Measurements from ENCODE around the gene HSD17B11. TPM values are rescaled to one million over a fixed set of nuclear protein-coding genes. Genes with fewer than 3 reads are reported as not detected.
"Not testable (repeated sequence)": the region's sequence is repeated elsewhere in the genome, so short reads cannot be mapped to it uniquely, and the experiment has no call there.

Gene HSD17B11
- total RNA-seq, 1 donor from 2014 or later: 27.2 TPM

- no peaks in the 10 kb centered on the region for H3K9me3 Mint-ChIP-seq (ENCODE audit: unreplicated experiment)
- H3K4me1 Mint-ChIP-seq (ENCODE audit: unreplicated experiment): peaks cover 18% of the 10 kb centered on the region
- no peak overlapping the region for H3K4me3 Mint-ChIP-seq (ENCODE audit: unreplicated experiment)
- no peak overlapping the region for H3K27ac Mint-ChIP-seq (ENCODE audit: unreplicated experiment)
- no peaks in the 10 kb centered on the region for H3K27me3 Mint-ChIP-seq (ENCODE audit: unreplicated experiment)
- no peak for TF ChIP-seq CTCF (IDR thresholded peaks at IDR 0.05; ENCODE audit: unreplicated experiment)
- no peak for DNase-seq (ENCODE audit: low spot score)
- H3K36me3 Mint-ChIP-seq (ENCODE audit: low read depth, unreplicated experiment): no peaks in the 10 kb centered on the region
These were observed 19.7 kb upstream of the HSD17B11 start for GRCh38 chr4:87410679-87411078.

- Mint-ChIP-seq H3K27me3 (ENCODE audit: unreplicated experiment) (no peaks in the 10 kb centered on the region), H3K4me1 (ENCODE audit: unreplicated experiment) (peaks cover 18% of the 10 kb centered on the region), H3K36me3 (ENCODE audit: low read depth, unreplicated experiment) (no peaks in the 10 kb centered on the region), H3K27ac (ENCODE audit: unreplicated experiment) (no peak overlapping the region), H3K9me3 (ENCODE audit: unreplicated experiment) (no peaks in the 10 kb centered on the region), H3K4me3 (ENCODE audit: unreplicated experiment) (no peak overlapping the region)
- TF ChIP-seq CTCF (IDR thresholded peaks at IDR 0.05; ENCODE audit: unreplicated experiment): no peak
- DNase-seq (ENCODE audit: low spot score): no peak
These were observed 19.2 kb upstream of the HSD17B11 start for GRCh38 chr4:87410157-87410556.

- TF ChIP-seq CTCF (IDR thresholded peaks at IDR 0.05; ENCODE audit: unreplicated experiment): no peak
- no peak for DNase-seq (ENCODE audit: low spot score)
- Mint-ChIP-seq H3K27ac (ENCODE audit: unreplicated experiment) (no peak overlapping the region), H3K9me3 (ENCODE audit: unreplicated experiment) (no peaks in the 10 kb centered on the region), H3K4me3 (ENCODE audit: unreplicated experiment) (no peak overlapping the region), H3K4me1 (ENCODE audit: unreplicated experiment) (peaks cover 18% of the 10 kb centered on the region), H3K36me3 (ENCODE audit: low read depth, unreplicated experiment) (no peaks in the 10 kb centered on the region), H3K27me3 (ENCODE audit: unreplicated experiment) (no peaks in the 10 kb centered on the region)
These were observed 18.5 kb upstream of the HSD17B11 start for GRCh38 chr4:87409420-87409939.

- H3K27me3 Mint-ChIP-seq (ENCODE audit: unreplicated experiment); H3K36me3 Mint-ChIP-seq (ENCODE audit: low read depth, unreplicated experiment); H3K9me3 Mint-ChIP-seq (ENCODE audit: unreplicated experiment): not testable (repeated sequence)
These were observed 15.9 kb upstream of the HSD17B11 start for GRCh38 chr4:87406902-87407301.

GRCh38 chr4:87406462-87406861 is 15.5 kb upstream of the HSD17B11 start:
- Mint-ChIP-seq H3K9me3 (ENCODE audit: unreplicated experiment) (peaks cover 3% of the 10 kb centered on the region), H3K27me3 (ENCODE audit: unreplicated experiment) (no peaks in the 10 kb centered on the region), H3K4me3 (ENCODE audit: unreplicated experiment) (no peak overlapping the region), H3K4me1 (ENCODE audit: unreplicated experiment) (peaks cover 20% of the 10 kb centered on the region), H3K27ac (ENCODE audit: unreplicated experiment) (no peak overlapping the region), H3K36me3 (ENCODE audit: low read depth, unreplicated experiment) (peaks cover 11% of the 10 kb centered on the region)
- no peak for TF ChIP-seq CTCF (IDR thresholded peaks at IDR 0.05; ENCODE audit: unreplicated experiment)
- DNase-seq (ENCODE audit: low spot score): no peak

More at GRCh38 chr4:87406902-87407301, 15.9 kb upstream of the HSD17B11 start:
- H3K4me3 Mint-ChIP-seq (ENCODE audit: unreplicated experiment); H3K27ac Mint-ChIP-seq (ENCODE audit: unreplicated experiment); DNase-seq (ENCODE audit: low spot score): not testable (repeated sequence)
- H3K4me1 Mint-ChIP-seq (ENCODE audit: unreplicated experiment): peaks cover 20% of the 10 kb centered on the region
